GM21381 (cell line): ENCODE data around the gene NAV2.
A peak's percentile ranks its signal among the peaks of the same experiment; 100 is the strongest.
"Not testable (repeated sequence)": the region's sequence is repeated elsewhere in the genome, so short reads cannot be mapped to it uniquely, and the experiment has no call there.

Experiments used
- ATAC-seq: cut with Tn5 transposase; IDR thresholded peaks from one replicate; pipeline ENCODE4 v1.9.1; 2021; ENCODE audit warnings: mild to moderate bottlenecking, moderate library complexity; ENCODE audit not compliant: unreplicated experiment

Gene NAV2

GRCh38 chr11:19917069-19917468, 204.4 kb downstream of the NAV2 start:
- no peak for ATAC-seq

GRCh38 chr11:19918302-19919049, 205.8 kb downstream of the NAV2 start:
- no peak for ATAC-seq

GRCh38 chr11:19919050-19919561, 206.5 kb downstream of the NAV2 start:
- no peak for ATAC-seq

DNA sequence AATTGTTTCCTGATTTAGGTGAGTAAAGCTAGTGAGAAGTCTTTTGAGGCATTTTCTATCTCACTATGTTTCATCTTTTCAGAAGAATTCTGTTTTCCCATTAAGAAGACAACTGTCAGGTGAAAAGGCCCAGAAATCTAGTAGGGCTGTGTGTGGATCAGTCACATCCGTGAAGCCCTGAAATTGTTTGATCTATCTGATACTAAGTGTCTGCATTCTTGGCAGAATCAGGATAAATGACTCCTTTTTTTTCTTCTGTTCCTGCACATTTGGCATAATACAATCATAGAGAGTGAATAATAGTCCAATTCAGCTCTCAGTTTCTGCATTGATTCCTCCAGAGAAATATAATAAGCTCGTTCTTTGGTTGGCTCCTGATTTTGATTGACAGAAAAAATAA, 208.3 kb downstream of the NAV2 start:
- ATAC-seq = no peak

DNA sequence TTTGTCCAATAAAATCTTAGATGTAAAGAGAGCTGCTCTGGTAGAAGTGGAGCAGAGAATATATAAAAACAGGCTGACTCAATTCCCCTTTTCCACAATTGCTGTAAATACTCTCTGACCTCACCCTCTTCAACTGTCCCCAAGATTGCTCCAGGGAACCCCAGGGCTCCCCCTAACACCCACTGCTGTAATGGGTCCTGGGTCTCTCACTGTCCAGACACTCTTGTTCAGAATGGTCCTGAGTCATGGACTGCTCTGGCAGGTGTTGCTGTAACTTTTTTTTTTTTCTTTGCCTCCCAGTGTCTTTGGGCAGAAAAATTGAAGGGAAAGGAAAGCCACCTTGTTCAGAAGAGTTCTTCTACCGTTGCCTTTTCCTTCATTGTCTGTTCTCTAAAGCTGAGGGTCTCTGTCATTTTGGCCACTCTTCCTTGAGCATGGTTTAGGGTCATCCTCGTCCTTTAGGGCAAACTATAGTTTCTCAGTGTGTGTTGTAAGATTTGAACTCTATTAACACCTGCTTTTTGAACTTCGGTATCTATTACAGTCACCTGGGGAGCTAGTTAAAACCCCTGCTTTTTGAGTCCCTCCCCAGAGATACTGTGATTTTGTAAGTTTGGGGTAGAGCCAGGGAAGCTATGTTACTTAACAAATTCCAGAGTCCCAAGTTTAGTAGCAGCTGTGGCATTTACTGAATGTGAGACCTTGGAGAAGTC, 209.5 kb downstream of the NAV2 start:
- no peak for ATAC-seq

GRCh38 chr11:19922689-19923035, 210.0 kb downstream of the NAV2 start:
- no peak for ATAC-seq

DNA sequence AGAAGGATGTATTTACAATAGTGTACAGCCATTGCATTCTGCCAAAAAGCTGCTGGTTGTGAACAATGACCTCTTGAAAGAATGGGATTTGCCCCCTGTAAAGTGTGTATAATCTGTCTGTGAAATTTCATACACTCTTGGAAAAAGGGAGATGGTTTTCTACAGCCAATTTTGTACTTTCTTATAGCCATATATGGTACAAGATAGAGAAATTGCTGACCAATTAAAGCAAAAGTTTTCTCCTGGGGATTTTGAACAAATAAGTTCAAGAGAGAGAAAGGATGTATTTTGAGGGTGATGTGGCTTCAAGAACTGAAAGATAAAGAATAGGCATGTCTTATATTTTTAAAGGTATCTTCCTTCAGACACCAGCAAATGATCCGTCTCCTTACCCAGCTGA, 211.0 kb downstream of the NAV2 start:
- ATAC-seq = no peak

- no peak for ATAC-seq
Observed at GRCh38 chr11:19924311-19924710, 211.7 kb downstream of the NAV2 start.

DNA sequence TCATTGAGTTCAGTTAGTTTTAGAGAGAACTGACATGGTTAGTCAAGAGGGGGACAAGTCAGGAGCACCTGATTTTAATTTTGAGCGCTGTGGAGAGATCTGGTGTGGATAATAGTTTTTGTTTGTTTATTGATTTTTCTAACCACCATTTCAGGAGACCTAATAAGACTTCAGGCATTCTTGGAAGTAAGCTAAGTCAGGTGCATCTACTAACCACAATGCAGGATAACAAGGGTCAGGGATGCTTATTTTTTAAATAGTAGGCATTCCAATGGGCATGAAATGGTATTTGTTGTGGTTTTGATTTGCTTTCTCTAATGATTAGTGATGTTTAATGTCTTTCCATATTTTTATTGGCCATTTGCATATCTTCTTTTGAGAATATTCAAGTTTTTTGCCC, 212.1 kb downstream of the NAV2 start:
- no peak for ATAC-seq

DNA sequence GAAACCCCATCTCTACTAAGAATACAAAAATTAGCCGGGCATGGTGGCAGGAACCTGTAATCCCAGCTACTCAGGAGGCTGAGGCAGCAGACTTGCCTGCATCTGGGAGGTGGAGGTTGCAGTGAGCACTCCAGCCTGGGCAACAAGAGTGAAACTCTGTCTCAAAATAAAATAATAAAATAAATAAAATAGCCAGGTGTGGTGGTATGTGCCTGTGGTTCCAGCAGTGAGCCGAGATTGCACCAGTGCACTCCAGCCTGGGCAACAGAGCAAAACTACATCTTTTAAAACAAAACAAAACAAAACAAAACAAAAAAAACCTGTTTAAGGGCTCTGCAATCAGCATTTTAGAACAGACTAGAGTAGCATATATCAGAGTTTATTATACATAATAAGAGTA, 214.8 kb downstream of the NAV2 start:
- ATAC-seq = not testable (repeated sequence)

DNA sequence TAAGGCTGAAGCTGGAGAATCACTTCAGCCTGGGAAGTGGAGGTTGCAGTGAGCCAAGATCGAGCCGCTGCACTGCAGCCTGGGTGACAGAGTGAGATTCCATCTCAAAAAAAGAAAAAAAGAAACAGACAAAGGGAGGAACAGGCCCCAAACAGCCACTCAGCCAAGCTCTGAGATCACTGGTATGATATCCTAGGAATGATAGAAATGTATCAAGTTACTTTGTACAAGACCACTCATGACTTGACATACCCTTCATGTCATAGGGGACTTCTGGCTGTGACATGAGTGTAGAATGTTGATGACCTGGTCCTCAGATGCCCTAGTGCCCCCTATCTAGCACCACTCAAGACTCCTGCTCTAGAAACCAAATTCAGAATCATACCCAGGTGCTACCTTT, 216.5 kb downstream of the NAV2 start:
- ATAC-seq = no peak

DNA sequence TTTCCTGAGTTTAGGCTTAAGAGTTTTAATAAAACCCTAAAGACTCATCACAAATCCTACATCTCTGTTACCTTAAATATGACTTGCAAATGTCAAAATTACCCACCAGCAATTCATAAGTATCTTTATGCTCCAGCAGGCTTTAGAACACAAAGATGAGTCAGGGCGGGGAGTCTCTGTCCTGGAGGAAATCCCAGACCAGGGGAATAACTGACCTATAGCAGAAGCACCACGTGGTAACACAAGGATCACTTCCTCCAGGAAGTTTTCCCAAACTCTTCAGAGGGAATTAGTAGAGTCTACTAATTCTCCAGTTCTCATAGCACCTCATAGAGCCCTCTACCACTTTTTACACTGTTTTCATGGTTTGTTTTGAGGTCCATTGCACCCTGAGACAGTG, 217.0 kb downstream of the NAV2 start:
- no peak for ATAC-seq

DNA sequence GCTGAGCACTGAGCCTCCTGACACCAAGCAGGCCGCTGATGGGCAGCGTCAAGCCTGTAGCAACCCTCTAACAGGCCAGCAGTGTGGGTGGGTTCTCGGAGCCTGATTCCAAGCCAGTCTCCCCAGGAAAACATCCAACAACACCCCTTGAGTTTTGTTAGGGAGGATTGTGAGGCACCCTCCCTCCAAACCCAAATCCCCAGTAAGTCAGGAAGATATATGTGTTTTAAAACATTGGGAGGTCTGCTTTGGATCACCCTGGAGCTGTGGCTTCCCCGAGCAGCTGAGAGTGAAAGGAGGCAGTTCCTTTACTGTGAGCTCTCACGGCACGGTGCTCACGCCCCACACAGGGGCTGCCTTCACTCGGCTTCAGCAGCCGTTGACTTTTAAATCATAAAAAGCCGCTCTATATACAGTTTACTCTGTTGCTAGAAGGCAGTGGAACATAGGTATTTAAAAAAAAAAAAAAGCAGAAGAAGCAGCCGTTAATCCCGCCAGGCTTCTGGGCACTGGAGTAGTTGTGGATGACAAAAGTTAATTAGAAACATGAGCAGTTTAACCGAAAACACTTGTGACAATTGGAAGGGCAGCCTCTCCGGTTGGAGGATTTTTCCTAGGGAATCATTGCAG, 218.6 kb downstream of the NAV2 start:
- no peak for ATAC-seq

DNA sequence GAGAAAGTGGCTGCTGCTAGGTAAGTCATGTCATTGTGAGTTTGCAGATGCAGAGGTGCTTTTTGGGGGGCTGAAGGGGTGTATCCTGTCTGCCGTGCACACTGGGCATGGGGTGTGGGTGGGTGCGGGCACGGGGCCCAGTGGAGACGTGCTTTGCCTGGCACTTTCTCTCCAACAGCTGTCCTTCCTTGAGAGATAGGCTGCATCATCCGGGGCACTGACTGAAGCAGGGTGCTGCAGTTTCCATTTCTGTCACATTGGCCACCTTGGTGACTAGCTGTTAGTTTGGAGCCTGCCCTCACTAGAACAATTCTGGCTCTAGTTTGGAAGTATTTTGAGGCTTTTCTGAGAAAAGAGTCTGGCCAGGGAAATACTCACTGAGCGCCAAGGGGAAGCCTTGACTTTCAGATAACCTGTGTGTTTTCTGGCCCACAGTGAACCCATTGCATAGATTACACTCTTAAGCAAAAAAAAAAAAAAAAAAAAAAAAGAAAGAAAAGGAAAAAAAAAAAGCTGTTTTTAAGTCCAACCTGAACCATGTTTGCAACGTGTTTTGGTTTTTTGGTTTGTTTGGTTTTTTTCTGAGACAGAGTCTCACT, 219.2 kb downstream of the NAV2 start:
- no peak for ATAC-seq

DNA sequence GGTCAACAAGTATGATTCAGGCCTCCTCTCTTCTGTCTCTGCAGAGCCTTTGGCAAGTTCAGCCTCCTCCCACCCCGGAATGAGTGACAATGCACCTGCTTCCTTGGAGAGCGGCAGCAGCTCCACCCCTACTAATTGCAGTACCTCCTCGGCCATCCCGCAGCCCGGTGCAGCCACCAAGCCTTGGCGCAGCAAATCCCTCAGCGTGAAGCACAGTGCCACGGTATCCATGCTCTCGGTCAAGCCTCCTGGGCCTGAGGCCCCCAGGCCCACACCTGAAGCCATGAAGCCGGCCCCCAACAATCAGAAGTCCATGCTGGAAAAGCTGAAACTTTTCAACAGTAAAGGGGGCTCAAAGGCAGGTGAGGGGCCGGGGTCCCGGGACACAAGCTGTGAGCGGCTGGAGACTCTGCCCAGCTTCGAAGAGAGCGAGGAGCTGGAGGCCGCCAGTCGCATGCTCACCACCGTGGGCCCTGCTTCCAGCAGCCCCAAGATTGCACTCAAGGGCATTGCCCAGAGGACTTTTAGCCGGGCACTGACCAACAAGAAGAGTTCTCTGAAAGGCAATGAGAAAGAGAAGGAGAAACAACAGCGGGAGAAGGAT, 220.6 kb downstream of the NAV2 start:
- ATAC-seq = no peak

DNA sequence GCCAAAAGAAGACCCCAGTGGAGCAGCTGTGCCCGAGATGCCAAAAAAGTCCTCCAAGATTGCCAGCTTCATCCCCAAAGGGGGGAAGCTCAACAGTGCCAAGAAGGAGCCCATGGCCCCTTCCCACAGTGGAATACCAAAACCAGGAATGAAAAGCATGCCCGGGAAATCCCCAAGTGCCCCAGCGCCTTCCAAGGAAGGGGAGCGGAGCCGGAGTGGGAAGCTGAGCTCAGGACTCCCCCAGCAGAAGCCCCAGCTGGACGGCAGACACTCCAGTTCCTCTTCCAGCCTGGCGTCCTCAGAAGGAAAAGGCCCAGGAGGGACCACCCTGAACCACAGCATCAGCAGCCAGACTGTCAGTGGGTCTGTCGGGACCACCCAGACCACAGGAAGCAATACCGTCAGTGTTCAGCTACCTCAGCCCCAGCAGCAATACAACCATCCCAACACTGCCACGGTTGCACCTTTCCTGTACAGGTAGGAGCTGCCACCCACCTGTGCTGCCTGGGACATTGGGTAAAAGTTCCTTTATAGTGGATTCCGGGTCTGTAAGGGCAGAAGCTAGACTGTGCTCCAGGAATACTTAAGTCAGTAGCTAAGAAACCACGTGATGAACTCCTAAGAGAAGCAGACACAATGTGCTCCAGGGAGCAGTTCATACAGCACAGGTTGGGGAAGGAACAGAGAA, 221.3 kb downstream of the NAV2 start:
- ATAC-seq = no peak

GRCh38 chr11:19934828-19935259, 222.2 kb downstream of the NAV2 start:
- no peak for ATAC-seq

DNA sequence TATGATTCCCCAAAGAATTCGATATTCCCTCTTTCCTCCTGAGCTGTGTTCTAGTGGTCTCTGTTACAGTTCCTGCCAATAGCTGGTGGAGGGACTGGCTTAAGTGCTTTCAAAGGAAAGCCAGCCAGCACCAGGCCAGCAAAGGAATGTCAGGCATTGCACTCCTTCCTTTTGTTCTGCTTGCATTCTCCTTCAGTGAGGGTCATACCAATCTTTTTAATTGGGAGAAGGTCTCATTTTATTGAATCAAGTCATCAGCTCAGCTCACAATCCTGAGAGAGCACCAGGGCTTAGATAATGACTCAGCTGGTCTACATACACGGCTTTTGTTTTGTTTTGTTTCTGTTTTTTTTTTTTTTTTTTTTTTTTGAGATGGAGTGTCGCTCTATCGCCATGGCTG, 222.9 kb downstream of the NAV2 start:
- no peak for ATAC-seq

- ATAC-seq = no peak
Observed at GRCh38 chr11:19936461-19936860, 223.8 kb downstream of the NAV2 start.

- ATAC-seq = peak; percentile 52
Observed at GRCh38 chr11:19938169-19938856, 225.7 kb downstream of the NAV2 start.
